Ishikawa (cell line): ENCODE data around the gene TCF7.

Experiments
- CEBPB ChIP-seq: IDR thresholded peaks from 2 replicates; pipeline ENCODE4 v1.6.1; 2012
- CREB1 ChIP-seq: IDR thresholded peaks from 2 replicates; pipeline ENCODE4 v1.6.1; 2012; ENCODE audit warnings: low read depth
- EGR1 ChIP-seq: IDR thresholded peaks from 2 replicates; pipeline ENCODE4 v1.6.1; 2012
- EP300 ChIP-seq: IDR thresholded peaks from 2 replicates; pipeline ENCODE4 v1.6.1; 2012; ENCODE audit warnings: borderline replicate concordance
- FOXM1 ChIP-seq: IDR thresholded peaks from 2 replicates; pipeline ENCODE4 v1.6.1; 2012; ENCODE audit warnings: low read depth, borderline replicate concordance
- MAX ChIP-seq: IDR thresholded peaks from 2 replicates; pipeline ENCODE4 v1.6.1; 2012
- NFIC ChIP-seq: IDR thresholded peaks from 2 replicates; pipeline ENCODE4 v1.6.1; 2012
- RAD21 ChIP-seq: IDR thresholded peaks from 2 replicates; pipeline ENCODE4 v1.6.1; 2012; ENCODE audit warnings: low read depth
- TAF1 ChIP-seq: IDR thresholded peaks from 2 replicates; pipeline ENCODE4 v1.6.1; 2012; ENCODE audit warnings: low read depth, mild to moderate bottlenecking
- TCF12 ChIP-seq: IDR thresholded peaks from 2 replicates; pipeline ENCODE4 v1.6.1; 2012; ENCODE audit warnings: low read depth
- TEAD4 ChIP-seq: IDR thresholded peaks from 2 replicates; pipeline ENCODE4 v1.6.1; 2012
- YY1 ChIP-seq: IDR thresholded peaks from 2 replicates; pipeline ENCODE4 v1.6.1; 2012; ENCODE audit warnings: low read depth
- ZBTB7A ChIP-seq: IDR thresholded peaks from 2 replicates; pipeline ENCODE4 v1.6.1; 2012; ENCODE audit warnings: low read depth
- TF ChIP-seq, protein P1 (sequence below): IDR thresholded peaks from 2 replicates; pipeline ENCODE4 v1.6.1; 2012; ENCODE audit warnings: low read depth, mild to moderate bottlenecking
- TF ChIP-seq, protein P2 (sequence below): IDR thresholded peaks from 2 replicates; pipeline ENCODE4 v1.6.1; 2012

The TCF7 gene

GRCh38 chr5:134145041-134145757 is 30.7 kb downstream of the TCF7 start:
- TF ChIP-seq, protein P1, sequence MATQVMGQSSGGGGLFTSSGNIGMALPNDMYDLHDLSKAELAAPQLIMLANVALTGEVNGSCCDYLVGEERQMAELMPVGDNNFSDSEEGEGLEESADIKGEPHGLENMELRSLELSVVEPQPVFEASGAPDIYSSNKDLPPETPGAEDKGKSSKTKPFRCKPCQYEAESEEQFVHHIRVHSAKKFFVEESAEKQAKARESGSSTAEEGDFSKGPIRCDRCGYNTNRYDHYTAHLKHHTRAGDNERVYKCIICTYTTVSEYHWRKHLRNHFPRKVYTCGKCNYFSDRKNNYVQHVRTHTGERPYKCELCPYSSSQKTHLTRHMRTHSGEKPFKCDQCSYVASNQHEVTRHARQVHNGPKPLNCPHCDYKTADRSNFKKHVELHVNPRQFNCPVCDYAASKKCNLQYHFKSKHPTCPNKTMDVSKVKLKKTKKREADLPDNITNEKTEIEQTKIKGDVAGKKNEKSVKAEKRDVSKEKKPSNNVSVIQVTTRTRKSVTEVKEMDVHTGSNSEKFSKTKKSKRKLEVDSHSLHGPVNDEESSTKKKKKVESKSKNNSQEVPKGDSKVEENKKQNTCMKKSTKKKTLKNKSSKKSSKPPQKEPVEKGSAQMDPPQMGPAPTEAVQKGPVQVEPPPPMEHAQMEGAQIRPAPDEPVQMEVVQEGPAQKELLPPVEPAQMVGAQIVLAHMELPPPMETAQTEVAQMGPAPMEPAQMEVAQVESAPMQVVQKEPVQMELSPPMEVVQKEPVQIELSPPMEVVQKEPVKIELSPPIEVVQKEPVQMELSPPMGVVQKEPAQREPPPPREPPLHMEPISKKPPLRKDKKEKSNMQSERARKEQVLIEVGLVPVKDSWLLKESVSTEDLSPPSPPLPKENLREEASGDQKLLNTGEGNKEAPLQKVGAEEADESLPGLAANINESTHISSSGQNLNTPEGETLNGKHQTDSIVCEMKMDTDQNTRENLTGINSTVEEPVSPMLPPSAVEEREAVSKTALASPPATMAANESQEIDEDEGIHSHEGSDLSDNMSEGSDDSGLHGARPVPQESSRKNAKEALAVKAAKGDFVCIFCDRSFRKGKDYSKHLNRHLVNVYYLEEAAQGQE: no peak
- no peak for TF ChIP-seq NFIC
- TF ChIP-seq TCF12: no peak
- TF ChIP-seq FOXM1: no peak

GRCh38 chr5:134145779-134146581 is 31.5 kb downstream of the TCF7 start:
- TF ChIP-seq FOXM1: no peak
- TF ChIP-seq MAX: no peak
- no peak for TF ChIP-seq ZBTB7A
- TF ChIP-seq EP300: no peak
- TF ChIP-seq, protein P2, sequence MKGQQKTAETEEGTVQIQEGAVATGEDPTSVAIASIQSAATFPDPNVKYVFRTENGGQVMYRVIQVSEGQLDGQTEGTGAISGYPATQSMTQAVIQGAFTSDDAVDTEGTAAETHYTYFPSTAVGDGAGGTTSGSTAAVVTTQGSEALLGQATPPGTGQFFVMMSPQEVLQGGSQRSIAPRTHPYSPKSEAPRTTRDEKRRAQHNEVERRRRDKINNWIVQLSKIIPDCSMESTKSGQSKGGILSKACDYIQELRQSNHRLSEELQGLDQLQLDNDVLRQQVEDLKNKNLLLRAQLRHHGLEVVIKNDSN: no peak
- no peak for TF ChIP-seq EGR1
- TF ChIP-seq RAD21: peak; percentile 55

- TF ChIP-seq CREB1: no peak
- TF ChIP-seq CEBPB: no peak
- TF ChIP-seq FOXM1: no peak
Measured at GRCh38 chr5:134146651-134147518, 32.4 kb downstream of the TCF7 start.

GRCh38 chr5:134148316-134148715 is 33.8 kb downstream of the TCF7 start:
- no peak for TF ChIP-seq RAD21
- no peak for TF ChIP-seq ZBTB7A
- no peak for TF ChIP-seq NFIC
- TF ChIP-seq, protein P1: no peak
- no peak for TF ChIP-seq TAF1
- no peak for TF ChIP-seq YY1
- no peak for TF ChIP-seq TCF12
- no peak for TF ChIP-seq FOXM1

DNA sequence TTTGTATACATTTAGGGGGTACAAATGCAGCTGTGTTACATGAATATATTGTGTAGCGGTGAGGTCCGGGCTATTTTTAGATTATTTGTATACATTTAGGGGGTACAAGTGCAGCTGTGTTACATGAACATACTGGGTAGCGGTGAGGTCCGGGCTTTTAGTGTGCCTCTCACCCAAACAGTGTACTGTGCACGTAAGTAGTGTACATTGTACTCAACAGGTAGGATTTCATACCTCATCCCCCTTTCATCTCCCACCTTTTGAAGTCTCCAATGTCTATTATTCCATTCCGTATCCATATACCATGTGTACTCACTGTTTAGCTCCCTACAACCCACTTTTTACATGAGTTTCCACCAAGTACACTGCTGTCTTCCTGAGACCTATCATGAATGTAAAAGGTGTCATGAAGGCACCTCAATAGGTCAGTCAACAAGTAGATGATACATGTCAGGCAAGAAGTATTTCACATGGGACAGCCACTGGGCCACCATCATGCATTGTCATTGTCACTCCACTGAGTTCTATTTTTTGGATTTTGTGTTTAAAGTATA is 34.6 kb downstream of the TCF7 start:
- TF ChIP-seq TEAD4: no peak
- TF ChIP-seq EP300: no peak
- TF ChIP-seq CEBPB: no peak
- TF ChIP-seq ZBTB7A: no peak
- TF ChIP-seq, protein P1: no peak
- TF ChIP-seq RAD21: no peak
- TF ChIP-seq TAF1: no peak
- no peak for TF ChIP-seq NFIC
- no peak for TF ChIP-seq CREB1
- no peak for TF ChIP-seq MAX
- no peak for TF ChIP-seq FOXM1
- TF ChIP-seq EGR1: no peak
